Nephron progenitor cell (in vitro differentiated cells): Measurements from ENCODE around the gene PTGS1.

Source experiments
- DNase-seq: peaks from one replicate; pipeline ENCODE4 v3.0.0; 2021
- H3K27ac Mint-ChIP-seq: 2 replicates; pipeline ENCODE4 v1.8.0; 2021; ENCODE audit warnings: mild to moderate bottlenecking, moderate library complexity, mixed read lengths
- H3K27me3 Mint-ChIP-seq: 2 replicates; pipeline ENCODE4 v1.8.0; 2021; ENCODE audit warnings: mild to moderate bottlenecking, low read depth, mixed read lengths; ENCODE audit not compliant: poor library complexity
- H3K36me3 Mint-ChIP-seq: 2 replicates; pipeline ENCODE4 v1.8.0; 2021; ENCODE audit warnings: low read depth, mixed read lengths
- H3K4me1 Mint-ChIP-seq: 2 replicates; pipeline ENCODE4 v1.8.0; 2021; ENCODE audit warnings: mixed read lengths
- H3K4me3 Mint-ChIP-seq: 2 replicates; pipeline ENCODE4 v1.8.0; 2021; ENCODE audit warnings: mild to moderate bottlenecking, moderate library complexity, mixed read lengths
- H3K9me3 Mint-ChIP-seq: 2 replicates; pipeline ENCODE4 v1.8.0; 2021; ENCODE audit warnings: mild to moderate bottlenecking, moderate library complexity, mixed read lengths
- TF ChIP-seq, protein P1 (sequence below): fragments of 200-600 bp; sonication (generic); IDR thresholded peaks from 2 replicates; pipeline ENCODE4 v1.5.0; 2021; ENCODE audit warnings: antibody characterized with exemption

The PTGS1 gene

DNA sequence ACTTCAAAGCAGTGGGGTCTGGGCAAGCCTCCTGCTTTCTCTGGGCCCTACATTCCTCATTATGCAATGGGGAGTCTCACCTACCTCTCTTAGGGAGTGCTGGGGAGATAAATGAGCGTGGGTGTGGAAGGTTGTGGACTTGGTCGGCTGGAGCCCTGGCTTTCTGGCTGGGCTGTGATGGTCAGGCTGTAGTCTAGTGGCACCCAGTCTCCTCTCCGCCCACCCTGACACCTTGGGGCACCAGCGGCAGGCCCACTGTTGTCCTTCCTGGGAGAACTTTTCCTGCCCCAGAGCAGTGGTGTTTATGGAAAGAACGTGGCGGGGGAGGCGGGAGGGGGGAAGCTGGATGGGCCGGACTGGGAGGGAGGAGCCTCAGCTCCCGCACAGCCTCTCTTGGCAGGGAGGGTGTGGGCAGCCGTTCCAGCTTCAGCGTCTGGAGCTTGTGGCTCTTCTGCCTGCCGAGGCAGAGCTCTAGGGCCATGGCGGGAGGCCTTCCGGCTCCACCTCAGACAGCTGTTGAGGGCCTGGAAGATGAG, 4.1 kb downstream of the PTGS1 start:
- no peak overlapping the region for H3K4me3 Mint-ChIP-seq
- DNase-seq, result peak; percentile 44
- no peaks in the 10 kb centered on the region for H3K36me3 Mint-ChIP-seq
- H3K27me3 Mint-ChIP-seq, result peaks cover 54% of the 10 kb centered on the region
- no peak overlapping the region for H3K27ac Mint-ChIP-seq
- peaks cover 2% of the 10 kb centered on the region for H3K9me3 Mint-ChIP-seq
- TF ChIP-seq, protein P1, sequence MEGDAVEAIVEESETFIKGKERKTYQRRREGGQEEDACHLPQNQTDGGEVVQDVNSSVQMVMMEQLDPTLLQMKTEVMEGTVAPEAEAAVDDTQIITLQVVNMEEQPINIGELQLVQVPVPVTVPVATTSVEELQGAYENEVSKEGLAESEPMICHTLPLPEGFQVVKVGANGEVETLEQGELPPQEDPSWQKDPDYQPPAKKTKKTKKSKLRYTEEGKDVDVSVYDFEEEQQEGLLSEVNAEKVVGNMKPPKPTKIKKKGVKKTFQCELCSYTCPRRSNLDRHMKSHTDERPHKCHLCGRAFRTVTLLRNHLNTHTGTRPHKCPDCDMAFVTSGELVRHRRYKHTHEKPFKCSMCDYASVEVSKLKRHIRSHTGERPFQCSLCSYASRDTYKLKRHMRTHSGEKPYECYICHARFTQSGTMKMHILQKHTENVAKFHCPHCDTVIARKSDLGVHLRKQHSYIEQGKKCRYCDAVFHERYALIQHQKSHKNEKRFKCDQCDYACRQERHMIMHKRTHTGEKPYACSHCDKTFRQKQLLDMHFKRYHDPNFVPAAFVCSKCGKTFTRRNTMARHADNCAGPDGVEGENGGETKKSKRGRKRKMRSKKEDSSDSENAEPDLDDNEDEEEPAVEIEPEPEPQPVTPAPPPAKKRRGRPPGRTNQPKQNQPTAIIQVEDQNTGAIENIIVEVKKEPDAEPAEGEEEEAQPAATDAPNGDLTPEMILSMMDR, result no peak
- H3K4me1 Mint-ChIP-seq, result peaks cover 41% of the 10 kb centered on the region

DNA sequence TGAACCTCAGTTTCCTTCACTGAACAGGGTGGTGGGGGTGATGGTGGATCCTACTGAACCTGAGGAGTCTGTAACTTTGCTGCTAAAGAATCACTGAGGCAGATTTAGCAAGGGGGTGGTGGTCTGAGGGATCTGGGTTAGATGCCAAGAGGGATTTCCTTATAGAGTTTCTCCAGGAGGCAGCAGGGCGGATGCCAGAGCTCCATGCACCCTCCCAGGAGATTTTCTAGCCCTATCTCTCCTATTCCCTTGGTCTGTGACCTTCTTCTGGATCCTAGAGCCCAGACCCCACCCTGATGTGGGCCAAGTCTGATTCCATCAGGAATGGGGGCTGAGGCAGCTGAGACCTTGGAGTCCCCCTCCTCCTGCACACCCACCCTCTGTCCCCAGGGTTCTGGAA, 6.0 kb downstream of the PTGS1 start:
- H3K27me3 Mint-ChIP-seq, result peaks cover 36% of the 10 kb centered on the region
- H3K27ac Mint-ChIP-seq, result no peak overlapping the region
- H3K9me3 Mint-ChIP-seq, result peaks cover 3% of the 10 kb centered on the region
- no peak for DNase-seq
- peaks cover 41% of the 10 kb centered on the region for H3K4me1 Mint-ChIP-seq
- no peak overlapping the region for H3K4me3 Mint-ChIP-seq
- TF ChIP-seq, protein P1, result no peak
- no peaks in the 10 kb centered on the region for H3K36me3 Mint-ChIP-seq

DNA sequence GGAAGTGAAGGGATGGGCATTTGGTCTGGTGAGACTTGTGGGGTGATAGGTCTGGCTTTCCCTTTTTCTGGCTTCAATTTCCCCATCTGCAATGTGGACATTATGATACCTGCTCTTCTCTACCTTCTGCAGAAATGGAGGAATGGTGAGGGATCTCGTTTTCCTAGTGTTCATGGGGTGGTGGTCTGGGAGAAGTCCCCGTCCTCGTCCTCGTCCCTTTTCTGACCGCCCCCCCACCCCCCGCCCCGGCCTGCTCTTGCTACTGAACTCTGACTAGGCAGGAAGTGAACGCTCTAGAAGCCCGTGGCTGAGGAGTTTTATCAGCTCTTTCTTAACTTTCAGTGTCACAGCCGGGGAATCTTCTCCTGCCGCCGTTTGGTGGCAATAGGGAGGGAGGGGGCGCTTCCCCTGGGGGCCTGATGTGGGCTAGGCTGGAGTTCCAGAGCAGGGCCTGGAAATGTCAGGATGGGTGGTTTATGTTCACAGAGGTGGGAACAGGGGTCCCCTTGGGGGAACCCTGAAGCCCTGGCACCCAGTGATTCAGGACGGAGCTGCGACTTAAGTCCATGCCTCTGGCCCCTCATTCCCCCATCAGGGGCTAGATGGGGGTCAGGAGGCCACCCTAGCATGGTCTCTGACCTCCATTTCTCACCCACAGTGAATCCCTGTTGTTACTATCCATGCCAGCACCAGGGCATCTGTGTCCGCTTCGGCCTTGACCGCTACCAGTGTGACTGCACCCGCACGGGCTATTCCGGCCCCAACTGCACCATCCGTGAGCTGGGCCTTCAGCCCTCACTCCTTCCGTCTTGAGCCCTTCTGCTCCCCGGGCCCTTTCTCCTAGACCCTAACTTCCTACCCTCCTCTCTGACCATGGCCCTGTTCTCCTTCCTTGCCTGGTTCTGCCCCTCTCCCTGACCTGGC, 6.7 kb downstream of the PTGS1 start:
- Mint-ChIP-seq H3K4me1 (peaks cover 35% of the 10 kb centered on the region), H3K4me3 (no peak overlapping the region), H3K27me3 (peaks cover 29% of the 10 kb centered on the region), H3K36me3 (no peaks in the 10 kb centered on the region), H3K27ac (no peak overlapping the region), H3K9me3 (peaks cover 3% of the 10 kb centered on the region)
- TF ChIP-seq, protein P1, result no peak
- DNase-seq, result no peak

DNA sequence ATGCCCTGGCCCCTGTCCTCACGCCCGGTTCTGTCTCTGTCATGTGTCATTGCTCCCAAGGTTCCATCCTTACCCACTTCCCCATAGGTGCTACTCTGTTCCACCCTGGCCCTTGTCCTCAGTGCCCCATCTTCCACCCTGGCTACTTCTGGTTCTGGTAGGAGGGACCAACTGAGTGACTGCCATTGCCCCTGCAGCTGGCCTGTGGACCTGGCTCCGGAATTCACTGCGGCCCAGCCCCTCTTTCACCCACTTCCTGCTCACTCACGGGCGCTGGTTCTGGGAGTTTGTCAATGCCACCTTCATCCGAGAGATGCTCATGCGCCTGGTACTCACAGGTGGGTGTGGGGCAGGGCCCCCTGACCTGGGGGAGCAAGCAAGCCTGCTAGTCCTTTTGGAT, 7.4 kb downstream of the PTGS1 start:
- H3K27me3 Mint-ChIP-seq, result peaks cover 26% of the 10 kb centered on the region
- DNase-seq, result no peak
- peaks cover 3% of the 10 kb centered on the region for H3K9me3 Mint-ChIP-seq
- TF ChIP-seq, protein P1, result no peak
- H3K36me3 Mint-ChIP-seq, result no peaks in the 10 kb centered on the region
- peaks cover 35% of the 10 kb centered on the region for H3K4me1 Mint-ChIP-seq
- H3K4me3 Mint-ChIP-seq, result no peak overlapping the region
- H3K27ac Mint-ChIP-seq, result no peak overlapping the region

DNA sequence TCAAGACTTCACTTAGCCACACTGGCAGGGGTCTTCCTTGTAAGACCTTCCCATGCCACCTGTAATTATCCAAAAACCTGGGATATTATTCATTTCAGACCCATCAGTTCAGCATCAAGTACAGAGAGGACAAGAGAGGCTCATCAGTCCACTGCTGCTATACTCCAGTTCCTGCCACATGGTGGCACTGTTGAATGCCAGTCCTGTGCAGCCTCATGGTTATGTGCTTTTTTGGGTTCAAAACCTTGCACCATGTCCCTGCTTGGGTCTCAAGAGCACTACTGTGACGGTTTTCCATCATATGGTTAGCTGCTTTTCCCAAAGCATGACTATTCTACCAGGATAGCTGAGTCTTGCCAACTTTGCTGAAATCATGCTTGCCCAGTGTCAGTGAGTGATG, 8.5 kb downstream of the PTGS1 start:
- TF ChIP-seq, protein P1, result peak; percentile 13
- H3K27ac Mint-ChIP-seq, result no peak overlapping the region
- H3K4me1 Mint-ChIP-seq, result peaks cover 35% of the 10 kb centered on the region
- DNase-seq, result no peak
- H3K36me3 Mint-ChIP-seq, result no peaks in the 10 kb centered on the region
- peaks cover 3% of the 10 kb centered on the region for H3K9me3 Mint-ChIP-seq
- H3K4me3 Mint-ChIP-seq, result no peak overlapping the region
- peaks cover 15% of the 10 kb centered on the region for H3K27me3 Mint-ChIP-seq
